Liver (tissue), 9 donors: ENCODE measurements around the gene CYFIP2. TPM values are rescaled to one million over a fixed set of nuclear protein-coding genes. Genes with fewer than 3 reads are reported as not detected.

Source experiments
- DNase-seq: peaks from one replicate; pipeline ENCODE4 v3.0.0-alpha.2; 2017; ENCODE audit warnings: low spot score
- H3K27ac ChIP-seq, 2 donors: one replicate each; pipeline ENCODE4 v1.7.0; 2013; ENCODE audit warnings: inconsistent platforms in 2 of 2, low read length in 2 of 2, control low read depth in 1 of 2, low read depth in 1 of 2, mild to moderate bottlenecking in 1 of 2
- H3K27me3 ChIP-seq, 4 donors: one replicate each; pipeline versions ENCODE4 v1.6.1 to v1.7.0; 2013; ENCODE audit warnings: low read length in 3 of 4, inconsistent platforms in 1 of 4, mild to moderate bottlenecking in 1 of 4, moderate library complexity in 1 of 4; ENCODE audit not compliant: control insufficient read depth in 4 of 4, insufficient read depth in 4 of 4
- H3K36me3 ChIP-seq, 4 donors: one replicate each; pipeline versions ENCODE4 v1.6.1 to v1.7.0; 2013; ENCODE audit warnings: low read length in 3 of 4, mild to moderate bottlenecking in 3 of 4, low read depth in 1 of 4, moderate library complexity in 1 of 4; ENCODE audit not compliant: control insufficient read depth in 4 of 4, insufficient read depth in 3 of 4
- H3K4me1 ChIP-seq, 4 donors: one replicate each; pipeline versions ENCODE4 v1.6.1 to v1.7.0; 2013; ENCODE audit warnings: low read length in 3 of 4, mild to moderate bottlenecking in 3 of 4, moderate library complexity in 1 of 4; ENCODE audit not compliant: control insufficient read depth in 4 of 4, insufficient read depth in 4 of 4
- H3K4me3 ChIP-seq, 3 donors: one replicate each; pipeline versions ENCODE4 v1.6.1 to v1.7.0; 2013; ENCODE audit warnings: low read length in 3 of 3, control low read depth in 1 of 3, low read depth in 1 of 3, mild to moderate bottlenecking in 1 of 3
- H3K9ac ChIP-seq, 2 donors: one replicate each; pipeline ENCODE4 v1.7.0; 2013; ENCODE audit warnings: low read length in 2 of 2, mild to moderate bottlenecking in 2 of 2, moderate library complexity in 2 of 2, control low read depth in 1 of 2, low read depth in 1 of 2
- H3K9me3 ChIP-seq, 4 donors: one replicate each; pipeline versions ENCODE4 v1.6.1 to v1.7.0; 2013; ENCODE audit warnings: low read length in 3 of 4; ENCODE audit not compliant: control insufficient read depth in 4 of 4
- CTCF ChIP-seq: fragments of 150-350 bp; IDR thresholded peaks from 2 replicates; pipeline ENCODE4 v1.5.1; 2017; ENCODE audit warnings: improper control_type of control experiment, low read depth, low read length; ENCODE audit not compliant: missing input control
- EGR1 ChIP-seq, 2 donors: IDR thresholded peaks; 2 replicates each; pipeline ENCODE4 v1.6.1; 2016 to 2018; ENCODE audit warnings: antibody characterized with exemption in 2 of 2, low read depth in 2 of 2
- FOXA1 ChIP-seq: IDR thresholded peaks from 2 replicates; pipeline ENCODE4 v1.6.1; 2016; ENCODE audit warnings: antibody characterized with exemption
- FOXA2 ChIP-seq: IDR thresholded peaks from 2 replicates; pipeline ENCODE4 v1.6.1; 2016; ENCODE audit warnings: antibody characterized with exemption
- GABPA ChIP-seq, 2 donors: IDR thresholded peaks in 1 of 2; conservative IDR thresholded peaks in 1 of 2; 2 replicates each; pipeline ENCODE4 v1.6.1; 2016; ENCODE audit warnings: antibody characterized with exemption in 2 of 2, mild to moderate bottlenecking in 1 of 2, moderate library complexity in 1 of 2
- HNF4A ChIP-seq, 2 donors: conservative IDR thresholded peaks; 2 replicates each; pipeline ENCODE4 v1.6.1; 2016; ENCODE audit warnings: antibody characterized with exemption in 2 of 2, mild to moderate bottlenecking in 2 of 2
- HNF4G ChIP-seq: IDR thresholded peaks from 2 replicates; pipeline ENCODE4 v1.6.1; 2016; ENCODE audit warnings: antibody characterized with exemption
- JUND ChIP-seq, 2 donors: IDR thresholded peaks; 2 replicates each; pipeline ENCODE4 v1.6.1; 2016; ENCODE audit warnings: antibody characterized with exemption in 2 of 2
- NR2F2 ChIP-seq: IDR thresholded peaks from 2 replicates; pipeline ENCODE4 v1.6.1; 2016; ENCODE audit warnings: antibody characterized with exemption
- RAD21 ChIP-seq, 2 donors: IDR thresholded peaks; 2 replicates each; pipeline ENCODE4 v1.6.1; 2016; ENCODE audit warnings: antibody characterized with exemption in 2 of 2, mild to moderate bottlenecking in 2 of 2
- RXRA ChIP-seq, 2 donors: IDR thresholded peaks; 2 replicates each; pipeline ENCODE4 v1.6.1; 2017 to 2018; ENCODE audit warnings: antibody characterized with exemption in 2 of 2, mild to moderate bottlenecking in 1 of 2
- SP1 ChIP-seq: IDR thresholded peaks from 2 replicates; pipeline ENCODE4 v1.6.1; 2018; ENCODE audit warnings: antibody characterized with exemption, mild to moderate bottlenecking
- TAF1 ChIP-seq: conservative IDR thresholded peaks from 2 replicates; pipeline ENCODE4 v1.6.1; 2016; ENCODE audit warnings: antibody characterized with exemption, mild to moderate bottlenecking
- YY1 ChIP-seq: IDR thresholded peaks from 2 replicates; pipeline ENCODE4 v1.6.1; 2016; ENCODE audit warnings: antibody characterized with exemption, mild to moderate bottlenecking
- ZBTB33 ChIP-seq: IDR thresholded peaks from 2 replicates; pipeline ENCODE4 v1.6.1; 2016; ENCODE audit warnings: antibody characterized with exemption
- WGBS: extraction: QIAGEN DNeasy Blood & Tissue Kit; methylation state at CpG from one replicate; pipeline ENCODE4 v1.1.7; 2013; 5-methylcytosine and 5-hydroxymethylcytosine counted together
- polyA plus RNA-seq, 2 donors: library from polyadenylated mRNA; stranded (reverse) in 1 of 2; unstranded in 1 of 2; fragments of 200-250 nt in 1 of 2; fragments of >200 nt in 1 of 2; fragmentation: Nextera tagmentation in 1 of 2; extraction: Ambion mirVana in 1 of 2; gene quantifications; one replicate each; pipeline versions ENCODE4 v1.2.1 to v1.2.3, GENCODE V29; 2013 to 2015
- total RNA-seq, 2 donors: library from RNA; depleted of rRNA; stranded (reverse); fragments of >200 nt; gene quantifications; one replicate each; pipeline ENCODE4 v1.2.3, GENCODE V29; 2014
- TF ChIP-seq, protein P1 (sequence below): IDR thresholded peaks from 2 replicates; pipeline ENCODE4 v1.6.1; 2016; ENCODE audit warnings: antibody characterized with exemption
- TF ChIP-seq, protein P2 (sequence below): IDR thresholded peaks from 2 replicates; pipeline ENCODE4 v1.6.1; 2016; ENCODE audit warnings: antibody characterized with exemption
- TF ChIP-seq, protein P3 (sequence below): IDR thresholded peaks from 2 replicates; pipeline ENCODE4 v1.6.1; 2016; ENCODE audit warnings: antibody characterized with exemption, mild to moderate bottlenecking
- donor health status: healthy.
- donor health status: healthy.
- donor health status: healthy.
- donor health status: healthy.
- donor health status: healthy.

Gene CYFIP2
- total and polyA plus RNA-seq, 4 donors: 12.6 to 38.9 (median 28.2) TPM

GRCh38 chr5:157348049-157348400, 82.1 kb downstream of the CYFIP2 start:
- H3K9ac ChIP-seq: no peak overlapping the region
- TF ChIP-seq HNF4A (conservative IDR thresholded peaks at IDR 0.05): no peak
- no peak for TF ChIP-seq EGR1 (IDR thresholded peaks at IDR 0.05; ENCODE audit: low read depth in 2 of 2)
- TF ChIP-seq JUND (IDR thresholded peaks at IDR 0.05): no peak
- no peak for TF ChIP-seq RXRA (IDR thresholded peaks at IDR 0.05)
- no peak for TF ChIP-seq FOXA1
- TF ChIP-seq, protein P1, sequence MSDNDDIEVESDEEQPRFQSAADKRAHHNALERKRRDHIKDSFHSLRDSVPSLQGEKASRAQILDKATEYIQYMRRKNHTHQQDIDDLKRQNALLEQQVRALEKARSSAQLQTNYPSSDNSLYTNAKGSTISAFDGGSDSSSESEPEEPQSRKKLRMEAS: no peak
- no peak for TF ChIP-seq TAF1
- TF ChIP-seq HNF4G: no peak
- no peak for TF ChIP-seq SP1
- TF ChIP-seq GABPA (IDR thresholded peaks at IDR 0.05 in 1 of 2, conservative IDR thresholded peaks at IDR 0.05 in 1 of 2): no peak
- no peak for TF ChIP-seq NR2F2
- no peak for TF ChIP-seq ZBTB33
- TF ChIP-seq, protein P2, sequence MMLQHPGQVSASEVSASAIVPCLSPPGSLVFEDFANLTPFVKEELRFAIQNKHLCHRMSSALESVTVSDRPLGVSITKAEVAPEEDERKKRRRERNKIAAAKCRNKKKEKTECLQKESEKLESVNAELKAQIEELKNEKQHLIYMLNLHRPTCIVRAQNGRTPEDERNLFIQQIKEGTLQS: no peak
- no peak for TF ChIP-seq YY1
- TF ChIP-seq, protein P3, sequence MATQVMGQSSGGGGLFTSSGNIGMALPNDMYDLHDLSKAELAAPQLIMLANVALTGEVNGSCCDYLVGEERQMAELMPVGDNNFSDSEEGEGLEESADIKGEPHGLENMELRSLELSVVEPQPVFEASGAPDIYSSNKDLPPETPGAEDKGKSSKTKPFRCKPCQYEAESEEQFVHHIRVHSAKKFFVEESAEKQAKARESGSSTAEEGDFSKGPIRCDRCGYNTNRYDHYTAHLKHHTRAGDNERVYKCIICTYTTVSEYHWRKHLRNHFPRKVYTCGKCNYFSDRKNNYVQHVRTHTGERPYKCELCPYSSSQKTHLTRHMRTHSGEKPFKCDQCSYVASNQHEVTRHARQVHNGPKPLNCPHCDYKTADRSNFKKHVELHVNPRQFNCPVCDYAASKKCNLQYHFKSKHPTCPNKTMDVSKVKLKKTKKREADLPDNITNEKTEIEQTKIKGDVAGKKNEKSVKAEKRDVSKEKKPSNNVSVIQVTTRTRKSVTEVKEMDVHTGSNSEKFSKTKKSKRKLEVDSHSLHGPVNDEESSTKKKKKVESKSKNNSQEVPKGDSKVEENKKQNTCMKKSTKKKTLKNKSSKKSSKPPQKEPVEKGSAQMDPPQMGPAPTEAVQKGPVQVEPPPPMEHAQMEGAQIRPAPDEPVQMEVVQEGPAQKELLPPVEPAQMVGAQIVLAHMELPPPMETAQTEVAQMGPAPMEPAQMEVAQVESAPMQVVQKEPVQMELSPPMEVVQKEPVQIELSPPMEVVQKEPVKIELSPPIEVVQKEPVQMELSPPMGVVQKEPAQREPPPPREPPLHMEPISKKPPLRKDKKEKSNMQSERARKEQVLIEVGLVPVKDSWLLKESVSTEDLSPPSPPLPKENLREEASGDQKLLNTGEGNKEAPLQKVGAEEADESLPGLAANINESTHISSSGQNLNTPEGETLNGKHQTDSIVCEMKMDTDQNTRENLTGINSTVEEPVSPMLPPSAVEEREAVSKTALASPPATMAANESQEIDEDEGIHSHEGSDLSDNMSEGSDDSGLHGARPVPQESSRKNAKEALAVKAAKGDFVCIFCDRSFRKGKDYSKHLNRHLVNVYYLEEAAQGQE: no peak
- no peak for TF ChIP-seq FOXA2
- TF ChIP-seq RAD21 (IDR thresholded peaks at IDR 0.05): no peak
- no peak for TF ChIP-seq CTCF
- H3K27ac ChIP-seq: no peak overlapping the region
- no peak for DNase-seq
- WGBS: 97% methylated on average over 2 of the region's 2 CpGs
- H3K27me3 ChIP-seq: no peaks in the 10 kb centered on the region
- no peaks in the 10 kb centered on the region for H3K4me1 ChIP-seq
- H3K36me3 ChIP-seq: peaks cover 0 to 7% (median 5%) of the 10 kb centered on the region in 4 donors
- H3K9me3 ChIP-seq: no peaks in the 10 kb centered on the region
- H3K4me3 ChIP-seq: no peak overlapping the region
